ENCODE results near the gene DUSP11.
"Not testable (repeated sequence)": the region's sequence is repeated elsewhere in the genome, so short reads cannot be mapped to it uniquely, and the experiment has no call there.

The DUSP11 gene

GRCh38 chr2:73717695-73718094 lies 62.2 kb downstream of the DUSP11 start:
- DNase-seq (ENCODE audit: low spot score) = not testable (repeated sequence)

- DNase-seq (ENCODE audit: low spot score) = no peak
Measured at GRCh38 chr2:73717251-73717606, 62.7 kb downstream of the DUSP11 start.

GRCh38 chr2:73716543-73717250 lies 63.2 kb downstream of the DUSP11 start:
- peak; percentile 61 for DNase-seq (ENCODE audit: low spot score)

GRCh38 chr2:73714091-73714490 lies 65.8 kb downstream of the DUSP11 start:
- no peak for DNase-seq (ENCODE audit: low spot score)
